ENCODE data around the gene CHMP3.

The CHMP3 gene

DNA sequence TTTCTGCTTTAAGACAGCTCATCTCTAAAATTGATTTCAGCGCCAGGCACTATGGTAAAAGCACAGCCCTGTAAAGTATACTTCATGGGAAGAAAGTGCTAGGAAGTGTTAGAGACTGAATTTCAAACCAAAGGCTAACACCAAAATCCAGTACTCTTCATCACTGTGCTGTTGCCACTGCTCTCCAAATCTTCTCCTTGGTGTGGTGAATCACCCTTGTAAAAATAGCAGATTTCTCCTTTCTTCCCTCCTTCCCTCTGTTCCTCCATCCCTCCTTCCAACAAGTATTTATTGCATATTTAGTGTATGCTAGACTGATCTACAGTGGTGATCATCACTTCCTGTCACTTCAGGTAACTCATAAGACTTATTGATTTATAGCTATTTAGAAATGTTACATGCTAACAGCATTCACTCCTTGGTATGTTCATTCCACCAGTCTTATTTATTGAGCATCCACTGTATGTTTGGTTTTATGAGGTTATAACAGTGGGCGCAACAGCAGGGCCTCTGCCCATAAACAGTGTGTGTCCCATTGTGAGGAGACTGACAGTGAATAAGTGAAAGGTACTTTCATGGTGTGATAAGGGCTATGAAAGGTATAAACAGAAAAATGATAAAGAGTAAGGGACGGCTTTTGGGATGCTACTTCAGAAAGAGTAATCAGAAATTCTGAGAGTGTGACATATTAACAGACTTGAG, 102.0 kb downstream of the CHMP3 start:
- DNase-seq, result no peak

DNA sequence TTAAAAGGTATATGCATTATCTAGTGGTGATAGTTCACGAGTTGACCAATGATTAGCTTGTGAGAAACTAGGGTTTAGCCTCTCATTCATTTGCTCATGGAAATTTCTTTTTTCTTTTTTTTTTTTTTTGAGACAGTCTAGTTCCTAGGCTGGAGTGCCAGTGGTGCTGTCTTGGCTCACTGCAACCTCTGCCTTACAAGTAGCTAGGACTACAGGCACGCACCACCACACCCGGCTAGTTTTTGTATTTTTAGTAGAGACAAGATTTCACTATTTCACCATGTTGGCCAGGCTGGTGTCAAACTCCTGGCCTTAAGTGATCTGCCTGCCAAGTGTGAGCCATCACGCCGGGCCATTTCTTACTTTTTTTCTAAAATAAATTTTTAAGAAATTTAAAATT, 108.1 kb downstream of the CHMP3 start:
- no peak for DNase-seq

DNA sequence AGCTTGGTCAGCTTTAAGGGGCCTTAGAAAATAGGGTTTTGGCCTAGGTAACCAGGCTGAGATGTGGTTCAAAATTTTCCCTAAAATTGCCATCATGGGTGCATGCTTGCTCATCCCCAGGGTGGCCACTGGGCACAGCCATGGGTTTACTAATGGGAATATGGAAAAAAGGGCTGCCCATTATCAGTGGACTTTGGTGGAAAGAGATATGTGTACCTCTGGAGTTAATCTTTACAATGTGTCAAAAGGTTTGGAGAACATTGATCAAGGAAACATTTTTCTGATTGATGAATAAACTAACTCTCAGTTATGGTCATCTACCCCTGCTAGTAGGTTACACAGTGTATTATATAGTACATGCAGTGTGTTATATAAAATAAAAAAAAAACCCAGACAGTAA, 109.0 kb downstream of the CHMP3 start:
- no peak for DNase-seq

DNA sequence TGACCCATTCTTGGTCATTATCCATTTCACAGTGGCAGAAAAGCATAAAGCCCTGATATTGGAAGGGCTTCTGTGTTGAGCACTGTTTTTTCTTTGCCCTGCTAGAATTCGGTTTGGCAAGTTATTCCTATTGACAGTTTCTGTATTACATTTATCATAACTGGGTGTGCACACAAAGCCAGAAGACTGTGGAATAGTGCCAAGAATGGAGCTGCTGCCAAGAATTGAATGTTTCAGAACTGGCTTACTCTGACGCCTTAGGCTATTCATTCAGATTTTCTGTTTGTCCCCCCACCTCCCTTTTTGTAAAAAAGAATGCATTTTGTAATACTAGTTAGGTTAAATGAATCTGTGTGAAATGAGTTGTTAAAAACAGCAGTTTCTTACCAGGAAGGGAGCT, 109.4 kb downstream of the CHMP3 start:
- no peak for DNase-seq
